Stimulated activated CD8-positive, alpha-beta memory T cell treated with anti-CD3 and anti-CD28 coated beads, Interleukin-7, amount 100 ng/mL, for 1 hour (primary cell): Measurements from ENCODE around the gene IL1RL2.

Source experiments
- DNase-seq, 2 donors: peaks; one replicate each; pipeline ENCODE4 v3.0.0-alpha.2; 2020; ENCODE audit warnings: low read depth in 2 of 2

The IL1RL2 gene

DNA sequence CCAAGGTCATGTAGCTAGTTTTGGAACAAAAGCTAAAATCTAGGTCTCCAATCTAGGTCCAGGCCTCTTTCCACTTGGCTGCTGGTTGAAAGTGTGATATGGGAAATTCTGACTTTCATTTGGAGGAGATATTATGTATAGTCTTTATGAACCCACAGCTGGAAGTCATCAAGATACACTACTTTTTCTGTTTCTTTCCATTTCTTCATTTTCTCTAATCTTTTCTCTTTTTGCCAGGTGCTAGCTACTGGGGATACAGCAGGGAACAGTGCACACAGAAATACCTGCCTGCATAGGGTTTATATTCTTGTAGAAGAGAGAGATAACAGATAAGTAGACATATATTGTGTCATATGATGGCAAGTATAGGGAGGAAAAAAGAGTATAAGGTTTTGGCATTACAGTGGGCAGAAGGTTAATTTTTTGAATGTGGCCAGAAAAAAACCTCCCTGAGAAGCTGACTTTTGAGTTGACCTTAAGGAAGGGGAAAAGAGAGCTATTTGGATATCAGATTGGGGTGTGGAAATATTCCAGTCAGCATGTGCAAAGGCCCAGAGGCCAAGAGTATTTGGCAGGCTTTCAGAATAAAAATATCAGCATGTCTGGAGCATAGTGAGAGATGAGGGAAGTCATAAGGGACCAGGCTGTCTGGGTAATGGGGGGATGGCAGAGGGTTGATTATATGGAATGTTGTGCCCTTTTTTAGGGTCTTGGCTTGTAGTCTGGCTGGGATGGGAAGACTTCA is 28.6 kb upstream of the IL1RL2 start:
- DNase-seq = no peak

DNA sequence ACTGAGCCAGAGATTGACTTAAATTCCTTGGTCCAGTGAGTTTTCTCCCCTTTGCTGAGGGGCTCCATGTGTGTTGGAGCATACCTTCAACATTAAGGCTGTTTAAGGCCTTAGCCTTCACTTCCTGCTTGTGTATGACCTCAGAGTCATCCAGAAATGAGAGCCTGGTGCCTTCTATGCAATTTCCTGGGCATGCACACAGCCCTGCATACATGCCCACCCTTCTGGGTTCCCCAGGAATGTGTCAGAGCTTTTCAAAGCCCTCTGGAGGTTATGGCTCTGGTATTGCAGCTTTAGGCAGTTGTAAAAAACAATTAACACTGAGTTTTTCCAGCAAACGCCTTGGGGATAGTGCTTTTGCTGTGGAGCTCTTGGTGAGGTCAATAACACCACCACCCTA is 27.5 kb upstream of the IL1RL2 start:
- no peak for DNase-seq

DNA sequence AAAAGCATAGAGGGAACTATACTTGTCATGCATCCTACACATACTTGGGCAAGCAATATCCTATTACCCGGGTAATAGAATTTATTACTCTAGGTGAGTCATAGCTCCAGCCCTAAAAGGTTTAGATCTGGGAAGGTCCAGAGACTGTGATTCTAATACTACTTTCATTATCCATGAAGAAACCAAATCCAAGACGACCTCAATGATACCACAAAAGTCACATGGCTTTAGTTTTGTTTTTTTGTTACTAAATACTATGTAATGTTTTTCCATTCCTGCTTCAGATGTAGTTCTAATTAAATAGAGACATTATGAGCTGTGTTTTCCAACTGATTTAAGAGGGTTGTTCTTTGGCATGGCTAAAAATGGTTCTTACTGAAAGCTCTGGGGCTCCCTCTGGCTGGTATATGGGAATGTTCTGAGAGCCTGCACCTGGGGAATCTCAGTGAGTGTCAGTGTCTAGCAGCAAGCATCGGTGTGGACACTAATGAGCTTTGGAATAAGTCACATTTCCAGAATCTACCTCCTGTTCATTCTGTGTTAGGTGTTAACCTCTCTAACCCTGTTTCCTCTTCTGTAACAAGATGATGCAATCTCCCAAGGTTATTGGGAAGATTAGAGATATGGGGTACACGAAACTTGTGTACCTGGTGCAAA is 20.5 kb upstream of the IL1RL2 start:
- DNase-seq = no peak

DNA sequence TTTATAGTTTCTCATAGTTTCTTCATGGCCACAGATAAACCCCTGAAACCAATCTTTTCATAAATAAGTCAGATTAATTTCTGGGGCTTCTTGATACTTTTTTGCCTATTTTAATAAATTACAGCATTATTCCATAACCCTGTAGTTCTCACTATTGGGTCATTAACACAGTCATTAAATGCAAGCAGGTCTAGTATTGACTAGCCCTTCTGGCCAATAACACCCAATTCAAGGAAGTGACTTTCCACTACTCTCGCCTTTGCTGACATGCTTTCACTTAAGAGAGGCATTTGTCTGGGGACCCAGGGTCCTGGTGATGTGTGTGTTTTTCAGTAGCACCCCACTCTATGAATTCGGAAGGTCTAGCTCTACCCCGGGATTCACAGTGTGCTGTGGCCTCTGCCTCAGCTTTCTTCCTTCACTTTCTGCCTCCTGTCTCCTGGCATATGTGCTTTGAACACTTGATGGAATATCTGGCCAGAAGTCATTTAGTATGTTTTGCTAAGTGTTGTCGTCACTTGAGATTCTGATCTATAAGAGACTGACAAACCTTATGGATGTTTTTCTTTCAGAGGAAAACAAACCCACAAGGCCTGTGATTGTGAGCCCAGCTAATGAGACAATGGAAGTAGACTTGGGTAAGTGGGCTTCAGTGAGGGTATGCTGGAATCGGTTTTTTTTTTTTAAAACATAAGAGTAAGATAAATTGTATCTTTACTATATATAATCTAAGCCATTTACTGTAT is 18.6 kb upstream of the IL1RL2 start:
- no peak for DNase-seq

DNA sequence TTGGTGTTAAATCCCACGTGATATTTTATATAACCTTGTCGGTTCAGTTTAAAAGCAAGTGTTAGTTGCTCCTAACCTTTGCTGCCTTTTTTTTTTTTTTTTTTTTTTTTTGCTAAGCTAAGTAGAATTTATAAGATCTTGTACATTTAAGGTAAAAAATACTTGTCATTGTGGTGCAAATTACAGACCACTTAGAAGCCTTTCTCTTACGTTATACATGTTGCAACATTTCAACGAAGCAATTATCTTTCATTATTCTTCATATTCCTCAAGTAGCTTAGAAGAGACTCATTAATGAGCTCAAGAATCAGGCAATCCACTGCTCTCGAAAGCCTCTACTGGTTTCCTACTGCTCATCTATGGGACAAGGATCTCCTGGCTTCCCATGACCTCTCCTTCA is 14.9 kb upstream of the IL1RL2 start:
- no peak for DNase-seq

DNA sequence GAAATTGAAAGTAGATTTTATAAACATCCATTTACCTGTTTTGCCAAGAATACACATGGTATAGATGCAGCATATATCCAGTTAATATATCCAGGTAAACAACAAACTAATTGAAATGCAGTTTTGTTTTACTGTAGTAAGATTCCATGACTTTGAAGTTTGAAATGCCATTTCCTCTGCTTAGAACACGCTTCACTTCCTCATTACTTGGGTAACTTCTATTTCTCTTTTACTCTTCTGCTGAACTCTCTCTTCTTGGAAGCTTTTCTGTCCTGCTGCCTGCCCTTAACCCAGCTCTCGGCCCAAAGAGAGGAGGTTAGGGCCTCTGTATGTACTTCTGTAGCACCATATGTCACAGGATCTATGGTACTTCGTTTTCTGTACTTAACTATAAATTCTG is 14.1 kb upstream of the IL1RL2 start:
- DNase-seq = no peak

DNA sequence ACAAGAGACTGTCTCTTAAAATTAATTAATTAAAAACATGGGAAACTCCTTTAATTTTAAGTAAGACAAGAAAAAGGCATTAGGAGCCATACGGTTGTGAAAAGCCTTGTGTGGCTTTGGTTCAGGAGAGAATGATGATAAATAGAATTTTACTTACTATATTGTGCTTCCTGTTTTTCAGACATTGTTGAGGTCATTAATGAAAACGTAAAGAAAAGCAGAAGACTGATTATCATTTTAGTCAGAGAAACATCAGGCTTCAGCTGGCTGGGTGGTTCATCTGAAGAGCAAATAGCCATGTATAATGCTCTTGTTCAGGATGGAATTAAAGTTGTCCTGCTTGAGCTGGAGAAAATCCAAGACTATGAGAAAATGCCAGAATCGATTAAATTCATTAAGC is 10.7 kb upstream of the IL1RL2 start:
- DNase-seq = no peak

DNA sequence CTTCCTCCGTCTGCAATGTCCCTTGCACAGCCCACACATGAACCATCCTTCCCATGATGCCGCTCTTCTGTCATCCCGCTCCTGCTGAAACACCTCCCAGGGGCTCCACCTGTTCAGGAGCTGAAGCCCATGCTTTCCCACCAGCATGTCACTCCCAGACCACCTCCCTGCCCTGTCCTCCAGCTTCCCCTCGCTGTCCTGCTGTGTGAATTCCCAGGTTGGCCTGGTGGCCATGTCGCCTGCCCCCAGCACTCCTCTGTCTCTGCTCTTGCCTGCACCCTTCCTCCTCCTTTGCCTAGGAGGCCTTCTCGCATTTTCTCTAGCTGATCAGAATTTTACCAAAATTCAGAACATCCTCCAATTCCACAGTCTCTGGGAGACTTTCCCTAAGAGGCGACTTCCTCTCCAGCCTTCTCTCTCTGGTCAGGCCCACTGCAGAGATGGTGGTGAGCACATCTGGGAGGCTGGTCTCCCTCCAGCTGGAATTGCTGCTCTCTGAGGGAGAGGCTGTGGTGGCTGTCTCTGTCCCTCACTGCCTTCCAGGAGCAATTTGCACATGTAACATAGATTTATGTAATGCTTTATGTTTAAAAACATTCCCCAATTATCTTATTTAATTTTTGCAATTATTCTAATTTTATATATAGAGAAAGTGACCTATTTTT is 8.9 kb upstream of the IL1RL2 start:
- no peak for DNase-seq

DNA sequence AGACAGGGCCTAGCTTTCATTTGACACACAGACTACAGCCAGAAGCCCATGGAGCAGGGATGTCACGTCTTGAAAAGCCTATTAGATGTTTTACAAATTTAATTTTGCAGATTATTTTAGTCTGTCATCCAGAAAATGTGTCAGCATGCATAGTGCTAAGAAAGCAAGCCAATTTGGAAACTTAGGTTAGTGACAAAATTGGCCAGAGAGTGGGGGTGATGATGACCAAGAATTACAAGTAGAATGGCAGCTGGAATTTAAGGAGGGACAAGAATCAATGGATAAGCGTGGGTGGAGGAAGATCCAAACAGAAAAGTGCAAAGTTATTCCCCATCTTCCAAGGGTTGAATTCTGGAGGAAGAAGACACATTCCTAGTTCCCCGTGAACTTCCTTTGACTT is 7.8 kb upstream of the IL1RL2 start:
- no peak for DNase-seq

DNA sequence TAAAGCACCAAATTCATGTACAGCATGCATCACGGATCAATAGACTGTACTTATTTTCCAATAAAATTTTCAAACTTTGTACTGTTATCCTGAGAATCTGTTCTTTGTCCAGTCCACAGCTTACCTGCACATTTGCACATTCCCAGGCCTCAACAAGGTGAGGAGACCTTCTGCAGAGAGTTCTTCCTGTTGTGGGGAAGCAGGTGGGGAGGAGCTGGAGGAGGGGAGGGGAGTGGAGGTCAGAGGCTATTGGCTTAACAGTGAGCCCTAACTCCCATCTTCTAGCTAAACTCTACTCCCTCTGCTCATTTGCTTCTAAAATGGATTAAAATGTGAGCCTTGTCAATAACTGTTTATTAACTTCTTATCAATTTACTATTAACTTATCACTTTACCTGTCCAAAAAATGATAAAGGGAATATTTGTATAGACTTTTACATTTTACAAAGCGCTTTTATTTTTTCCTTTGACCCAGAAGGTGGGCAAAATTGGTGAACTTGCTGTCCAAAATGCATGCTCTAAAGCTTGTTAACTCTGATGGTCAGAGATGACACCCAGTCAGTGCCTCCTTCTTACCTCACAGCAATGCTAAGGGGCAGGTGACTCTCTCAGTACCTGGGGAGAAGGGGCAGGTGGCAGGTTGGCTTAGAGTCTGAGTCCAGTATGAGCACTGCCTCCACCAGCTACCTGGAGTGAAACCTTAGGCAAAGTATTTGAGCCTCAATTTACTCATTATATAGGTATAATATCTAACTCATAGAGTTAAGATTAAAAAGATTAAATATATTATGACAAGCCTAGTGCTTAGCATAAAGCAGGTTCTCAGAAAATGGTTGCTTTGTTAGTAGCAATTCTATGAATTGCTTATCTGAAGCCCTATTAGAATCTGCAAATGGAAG is 6.8 kb upstream of the IL1RL2 start:
- DNase-seq = no peak

DNA sequence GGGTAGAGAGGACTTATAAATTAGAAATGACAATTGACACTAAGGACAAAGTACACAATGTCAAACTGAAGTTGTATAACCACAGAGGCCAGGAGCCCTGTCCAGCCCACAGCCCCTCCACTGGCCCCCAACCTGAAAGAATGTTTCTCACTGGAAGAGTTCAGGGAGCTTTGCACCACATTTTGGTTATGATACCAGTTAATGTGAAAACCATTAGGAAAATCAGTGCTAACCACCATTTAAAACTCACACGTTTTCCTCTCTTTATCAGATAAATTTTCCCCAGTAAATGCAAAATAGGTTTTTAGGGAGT is 6.2 kb upstream of the IL1RL2 start:
- DNase-seq = no peak

DNA sequence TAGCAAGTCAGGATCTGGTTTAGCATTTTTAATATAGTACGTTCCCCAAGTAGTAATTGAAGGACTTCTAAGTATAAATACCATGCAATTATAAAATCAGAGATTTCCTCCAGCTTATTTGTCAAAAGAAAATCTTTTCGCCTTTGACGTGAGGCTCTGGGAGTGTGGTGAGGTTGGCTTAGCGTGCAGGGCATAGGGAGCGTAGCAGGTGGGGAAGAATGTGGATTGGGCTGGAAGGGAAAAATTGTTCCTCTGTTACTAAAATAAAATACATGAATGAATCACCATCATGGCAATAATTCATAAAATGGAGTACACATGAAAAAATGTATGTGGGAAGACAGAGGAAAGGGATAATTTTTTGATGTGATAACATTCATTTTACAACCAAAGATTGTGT is 5.4 kb upstream of the IL1RL2 start:
- no peak for DNase-seq

DNA sequence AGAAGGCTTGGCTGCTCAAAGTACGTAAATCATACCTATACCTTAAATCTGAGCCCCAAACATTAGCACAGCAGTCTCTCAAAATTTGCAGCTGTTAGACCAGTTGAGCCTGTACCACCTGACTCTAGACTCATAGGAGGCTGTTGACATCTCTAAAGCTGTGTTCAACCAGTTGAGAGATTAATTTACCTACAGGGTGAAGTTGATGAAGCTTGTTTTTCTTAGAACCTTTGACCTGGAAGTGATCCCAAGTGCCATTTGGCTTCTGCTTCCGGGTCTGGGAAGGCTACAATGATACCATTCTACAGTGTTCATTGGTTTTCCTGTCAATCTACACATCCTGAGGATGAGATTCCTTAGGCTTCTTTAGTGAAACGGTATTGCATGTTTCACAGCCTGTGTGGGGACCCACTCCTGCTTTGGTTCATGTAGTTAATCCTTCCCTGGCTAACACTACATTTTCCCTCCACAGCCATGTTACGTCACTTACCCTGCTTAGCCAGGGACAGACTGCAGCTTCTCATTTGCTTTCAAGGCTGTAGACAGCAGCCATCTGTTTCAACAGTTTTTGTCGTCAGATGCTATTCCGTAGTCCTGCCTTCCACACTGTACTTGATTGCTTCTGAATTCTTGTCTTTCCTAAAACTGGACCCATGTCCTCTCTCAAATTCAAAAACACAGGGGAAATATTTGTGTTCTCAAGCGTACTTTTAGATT is 4.7 kb upstream of the IL1RL2 start:
- no peak for DNase-seq

DNA sequence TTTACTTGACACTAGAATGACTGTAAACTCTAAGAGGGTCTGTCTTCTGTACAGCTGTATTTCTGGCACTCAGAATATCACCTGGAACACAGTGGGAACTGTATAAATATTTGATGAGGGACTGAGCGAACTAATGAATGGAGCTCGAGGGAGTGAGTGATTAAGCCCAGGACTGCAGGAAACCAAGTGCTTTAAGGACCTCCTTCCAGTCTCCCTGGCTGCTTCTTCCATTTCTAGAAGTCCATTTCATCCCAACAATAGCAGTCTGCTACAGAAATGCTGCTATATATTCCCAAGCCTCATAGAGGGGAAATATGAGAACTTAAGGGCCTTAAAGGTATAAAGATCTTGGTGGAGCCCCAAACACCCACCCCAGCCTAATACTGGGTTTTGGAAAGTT is 2.8 kb upstream of the IL1RL2 start:
- DNase-seq = no peak

DNA sequence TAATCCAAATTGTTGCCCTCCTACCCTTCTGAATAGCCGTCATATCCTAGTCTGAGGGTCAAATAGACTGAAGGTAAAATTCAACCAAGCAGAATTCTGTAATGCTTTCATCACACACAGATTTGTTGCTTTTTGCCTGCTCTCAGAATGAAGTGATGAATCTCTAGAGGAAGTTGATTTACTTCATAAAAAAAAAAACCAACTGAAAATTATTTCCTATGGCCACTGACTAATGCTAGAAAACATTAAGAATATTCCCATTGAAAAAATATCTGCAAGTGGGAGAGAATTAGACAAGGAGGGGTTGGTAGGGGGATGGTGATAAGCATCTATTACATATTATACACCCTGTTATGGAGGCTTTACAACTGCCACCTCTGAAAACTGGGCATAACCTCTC is 2.3 kb upstream of the IL1RL2 start:
- DNase-seq = no peak

DNA sequence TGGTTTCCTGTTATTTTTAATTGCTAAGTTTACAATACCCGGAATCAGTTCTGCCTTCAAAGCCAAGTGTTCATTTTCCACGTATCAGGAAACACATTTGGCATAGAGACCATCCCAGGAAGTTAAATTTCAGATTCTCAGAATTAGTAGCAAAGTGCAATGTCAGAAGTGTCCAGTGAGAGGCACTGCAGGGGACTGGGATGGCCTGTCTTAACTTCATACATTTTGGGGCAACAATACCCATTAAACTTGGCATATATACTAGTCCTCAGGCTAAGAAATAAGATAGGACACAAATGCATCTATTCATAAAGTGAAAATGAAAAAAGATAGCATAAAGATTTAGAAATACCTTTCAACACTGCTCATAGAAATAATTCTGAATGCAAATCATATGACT is 1.5 kb upstream of the IL1RL2 start:
- DNase-seq = no peak

DNA sequence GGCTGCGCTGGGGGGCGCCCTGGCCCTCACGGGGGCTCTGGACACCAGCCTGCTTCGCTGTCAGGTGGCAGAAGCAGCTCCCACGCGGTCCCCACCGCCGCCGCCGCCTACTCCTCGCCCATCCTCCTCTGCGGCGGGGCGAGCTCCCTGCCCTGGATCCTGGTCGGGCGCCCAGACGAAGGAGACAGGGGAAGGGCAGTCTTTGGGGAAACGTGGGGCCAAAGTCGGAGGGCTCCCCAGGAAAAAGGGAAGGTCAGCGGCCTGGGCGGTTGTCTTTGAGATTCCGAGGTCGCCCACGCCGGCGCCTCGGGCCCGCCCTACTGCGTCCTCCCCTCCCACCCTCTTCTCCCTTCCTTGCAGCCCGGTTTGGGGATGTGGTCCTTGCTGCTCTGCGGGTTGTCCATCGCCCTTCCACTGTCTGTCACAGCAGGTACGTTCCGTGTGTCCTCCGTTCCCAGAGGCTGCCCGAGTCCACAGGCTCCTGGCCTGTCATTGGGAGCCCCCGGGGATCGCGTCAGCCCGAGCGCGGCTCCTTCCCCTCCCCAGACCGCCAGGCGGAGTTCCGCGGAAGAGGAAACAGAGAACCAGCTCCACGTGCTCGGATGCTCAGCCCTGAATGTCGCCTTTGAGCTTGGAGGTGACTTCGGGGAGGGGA is 800 bp downstream of the IL1RL2 start:
- DNase-seq = peak in 1 of 2 donors; percentile 11

DNA sequence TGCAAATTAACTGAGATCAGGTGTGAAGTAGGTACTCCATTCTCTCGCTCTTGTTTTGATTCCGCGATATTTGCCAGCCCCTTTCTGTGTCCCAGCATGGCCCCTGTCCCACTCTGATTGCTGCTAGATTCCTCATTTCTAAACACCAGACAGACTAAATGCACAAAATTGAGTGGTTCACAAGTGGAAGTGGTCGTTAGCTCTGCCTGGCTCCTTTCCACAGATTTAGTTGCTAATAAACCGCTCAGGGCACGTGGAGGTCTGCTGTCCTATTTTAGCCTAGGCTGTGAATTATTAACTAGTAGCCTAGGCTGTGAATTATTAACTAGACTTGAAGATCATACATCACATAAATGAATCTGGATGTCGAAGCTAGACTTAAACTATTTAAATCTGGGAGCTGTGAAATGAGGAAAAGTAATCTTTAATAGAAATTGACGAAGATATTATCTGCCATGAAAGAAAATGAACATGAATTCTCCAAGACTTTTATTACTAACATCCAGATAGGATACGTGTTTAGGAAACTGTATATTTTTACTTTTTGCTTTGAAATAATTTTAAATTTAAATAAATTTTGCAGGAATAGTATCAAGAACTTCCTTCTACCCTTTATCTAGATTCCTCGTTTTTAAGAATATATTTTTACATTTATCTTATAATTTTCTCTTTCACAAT is 3.7 kb downstream of the IL1RL2 start:
- DNase-seq = no peak

DNA sequence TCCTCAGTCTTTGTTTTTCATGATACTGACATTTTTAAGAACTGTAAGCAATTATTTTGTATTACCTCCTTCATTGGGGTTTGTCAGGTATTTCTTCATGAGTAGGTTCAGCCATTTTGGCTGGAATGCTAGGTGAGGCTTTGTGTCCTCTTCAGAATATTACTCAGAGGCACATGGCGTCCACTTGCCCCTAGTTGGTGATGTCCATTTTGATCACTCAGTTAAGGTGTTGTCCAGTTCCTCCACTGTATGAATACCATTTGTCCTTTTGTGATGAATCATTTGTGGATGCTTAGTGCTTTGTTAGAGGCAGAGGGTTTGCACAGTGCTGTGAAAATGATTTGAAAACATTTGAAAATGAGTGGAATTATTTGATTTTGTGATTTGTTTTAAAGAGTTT is 4.7 kb downstream of the IL1RL2 start:
- DNase-seq = no peak

DNA sequence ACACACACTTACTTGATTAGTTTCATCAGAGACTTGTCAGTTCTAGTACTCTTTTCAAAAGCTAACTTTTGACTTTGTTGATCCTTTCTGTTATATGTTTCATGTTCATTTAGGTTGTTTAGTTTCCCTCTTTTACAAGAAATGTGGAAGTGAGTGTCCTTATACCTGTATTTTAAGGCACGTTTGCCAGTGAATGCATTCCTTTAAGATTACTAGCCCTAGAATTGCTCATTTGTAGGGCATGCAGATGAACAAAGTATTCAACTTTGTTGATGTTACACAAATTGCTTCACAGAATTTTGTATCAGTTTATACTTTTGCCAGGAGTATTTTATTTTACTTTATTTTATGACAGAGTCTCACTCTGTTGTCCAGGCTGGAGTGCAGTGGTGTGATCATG is 6.3 kb downstream of the IL1RL2 start:
- no peak for DNase-seq
